ENCODE data around the gene PLXNA1.

The PLXNA1 gene

DNA sequence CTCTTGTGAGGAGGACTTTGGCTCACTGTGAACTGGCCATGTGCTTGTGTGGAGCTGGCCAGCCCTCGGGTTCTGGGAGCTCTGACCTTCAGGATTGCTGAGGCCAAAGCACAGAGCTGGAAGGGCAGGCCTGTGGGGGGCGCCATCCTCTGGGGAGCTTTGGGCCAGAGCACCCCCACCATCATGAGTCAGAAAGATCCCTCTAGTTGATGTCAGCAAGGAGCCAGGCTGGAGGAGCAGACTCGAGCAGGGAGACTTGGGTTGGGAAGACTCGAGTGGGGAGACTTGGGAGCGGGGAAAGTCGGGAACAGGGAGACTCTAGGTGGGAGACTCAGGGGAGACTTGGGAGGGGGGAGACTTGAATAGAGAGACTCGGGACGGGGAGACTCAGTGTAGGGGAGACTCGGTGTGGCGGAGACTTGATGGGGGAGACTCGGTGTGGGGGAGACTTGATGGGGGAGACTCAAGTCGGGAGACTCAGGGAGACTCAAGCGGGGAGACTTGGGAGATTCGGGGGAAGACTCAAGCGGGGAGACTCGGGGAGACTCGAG is 37.7 kb upstream of the PLXNA1 start:
- Histone ChIP-seq H2AFZ (no peak overlapping the region), H3K4me1 (no peaks in the 10 kb centered on the region), H3K27ac (no peak overlapping the region), H3K36me3 (ENCODE audit: control insufficient read depth, insufficient read depth, low read length) (no peaks in the 10 kb centered on the region), H3K79me2 (no peaks in the 10 kb centered on the region), H3K4me3 (ENCODE audit: low read depth, low read length) (no peak overlapping the region), H3K27me3 (ENCODE audit: control insufficient read depth, insufficient read depth, low read length) (no peaks in the 10 kb centered on the region), H3K9me3 (ENCODE audit: control insufficient read depth, low read length) (no peaks in the 10 kb centered on the region), H3K9ac (no peak overlapping the region), H3K4me2 (ENCODE audit: low read length) (no peak overlapping the region)
- TF ChIP-seq, protein P1, sequence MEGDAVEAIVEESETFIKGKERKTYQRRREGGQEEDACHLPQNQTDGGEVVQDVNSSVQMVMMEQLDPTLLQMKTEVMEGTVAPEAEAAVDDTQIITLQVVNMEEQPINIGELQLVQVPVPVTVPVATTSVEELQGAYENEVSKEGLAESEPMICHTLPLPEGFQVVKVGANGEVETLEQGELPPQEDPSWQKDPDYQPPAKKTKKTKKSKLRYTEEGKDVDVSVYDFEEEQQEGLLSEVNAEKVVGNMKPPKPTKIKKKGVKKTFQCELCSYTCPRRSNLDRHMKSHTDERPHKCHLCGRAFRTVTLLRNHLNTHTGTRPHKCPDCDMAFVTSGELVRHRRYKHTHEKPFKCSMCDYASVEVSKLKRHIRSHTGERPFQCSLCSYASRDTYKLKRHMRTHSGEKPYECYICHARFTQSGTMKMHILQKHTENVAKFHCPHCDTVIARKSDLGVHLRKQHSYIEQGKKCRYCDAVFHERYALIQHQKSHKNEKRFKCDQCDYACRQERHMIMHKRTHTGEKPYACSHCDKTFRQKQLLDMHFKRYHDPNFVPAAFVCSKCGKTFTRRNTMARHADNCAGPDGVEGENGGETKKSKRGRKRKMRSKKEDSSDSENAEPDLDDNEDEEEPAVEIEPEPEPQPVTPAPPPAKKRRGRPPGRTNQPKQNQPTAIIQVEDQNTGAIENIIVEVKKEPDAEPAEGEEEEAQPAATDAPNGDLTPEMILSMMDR (IDR thresholded peaks at IDR 0.05): no peak

DNA sequence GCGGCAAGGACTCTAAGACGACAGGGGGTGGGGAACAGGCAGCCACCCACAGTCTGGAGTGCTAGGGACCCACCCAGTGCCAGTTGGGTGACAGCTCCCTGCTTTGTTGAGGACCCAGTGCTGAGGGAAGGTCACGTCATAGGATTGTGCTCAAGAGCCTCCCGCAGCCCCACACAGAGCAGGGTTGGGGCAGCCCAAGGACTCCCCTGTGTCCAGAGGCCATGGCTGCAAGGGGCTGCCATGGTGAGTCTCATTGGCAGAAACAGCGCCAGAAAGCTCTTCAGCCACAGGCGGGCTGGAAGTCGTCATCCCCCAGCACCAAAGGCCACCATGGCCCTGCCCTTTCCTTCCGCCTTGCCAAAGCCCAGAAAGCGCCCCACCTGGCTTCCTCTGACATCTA is 37.0 kb upstream of the PLXNA1 start:
- Histone ChIP-seq H3K27ac (no peak overlapping the region), H3K9me3 (ENCODE audit: control insufficient read depth, low read length) (no peaks in the 10 kb centered on the region), H3K4me2 (ENCODE audit: low read length) (no peak overlapping the region), H3K4me1 (no peaks in the 10 kb centered on the region), H3K36me3 (ENCODE audit: control insufficient read depth, insufficient read depth, low read length) (no peaks in the 10 kb centered on the region), H3K4me3 (ENCODE audit: low read depth, low read length) (no peak overlapping the region), H2AFZ (no peak overlapping the region), H3K27me3 (ENCODE audit: control insufficient read depth, insufficient read depth, low read length) (no peaks in the 10 kb centered on the region), H3K9ac (no peak overlapping the region), H3K79me2 (no peaks in the 10 kb centered on the region)
- TF ChIP-seq, protein P1 (IDR thresholded peaks at IDR 0.05): no peak

DNA sequence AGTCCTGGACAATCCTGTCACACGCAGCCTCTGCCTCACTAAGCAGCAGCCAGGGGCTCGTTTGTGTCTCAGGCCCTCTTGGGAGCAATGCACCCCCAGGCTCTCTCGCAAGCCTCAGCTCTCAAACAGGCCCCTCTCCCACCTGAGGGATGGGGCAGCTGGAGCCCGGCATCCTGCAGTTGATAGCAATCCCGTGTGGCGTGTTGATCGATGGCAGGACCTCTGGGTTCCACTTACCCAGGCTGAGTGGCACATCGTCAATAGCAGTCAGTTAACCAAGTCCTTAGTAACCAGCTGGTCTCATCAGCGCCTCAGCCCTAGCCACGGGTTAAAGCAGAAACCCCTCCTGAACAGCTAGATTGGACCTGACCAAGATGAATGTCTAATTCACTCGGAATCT is 36.5 kb upstream of the PLXNA1 start:
- H3K27ac ChIP-seq: no peak overlapping the region
- no peak overlapping the region for H3K4me3 ChIP-seq (ENCODE audit: low read depth, low read length)
- no peak overlapping the region for H2AFZ ChIP-seq
- no peak overlapping the region for H3K9ac ChIP-seq
- H3K4me2 ChIP-seq (ENCODE audit: low read length): no peak overlapping the region
- no peaks in the 10 kb centered on the region for H3K79me2 ChIP-seq
- H3K27me3 ChIP-seq (ENCODE audit: control insufficient read depth, insufficient read depth, low read length): no peaks in the 10 kb centered on the region
- no peaks in the 10 kb centered on the region for H3K36me3 ChIP-seq (ENCODE audit: control insufficient read depth, insufficient read depth, low read length)
- no peaks in the 10 kb centered on the region for H3K9me3 ChIP-seq (ENCODE audit: control insufficient read depth, low read length)
- no peaks in the 10 kb centered on the region for H3K4me1 ChIP-seq
- TF ChIP-seq, protein P1 (IDR thresholded peaks at IDR 0.05): no peak

DNA sequence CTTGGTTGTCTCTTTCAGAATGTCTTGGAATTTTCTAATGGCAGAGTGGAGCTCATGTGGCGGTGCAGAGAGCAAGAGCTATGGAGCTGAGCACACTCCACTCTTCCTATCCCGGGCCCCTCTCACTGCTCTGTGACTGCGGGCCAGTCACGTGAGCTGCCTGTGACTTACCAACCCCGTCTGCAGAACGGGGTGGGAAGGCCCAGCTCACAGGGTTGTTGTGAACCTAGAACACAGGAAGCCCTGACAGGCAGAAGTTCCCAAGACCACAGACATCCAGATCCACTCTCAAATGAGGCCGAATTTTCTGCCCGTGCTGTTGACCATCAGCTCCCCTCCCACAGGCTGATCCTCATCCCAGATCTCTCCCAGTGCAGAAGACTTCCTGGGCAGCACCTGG is 35.5 kb upstream of the PLXNA1 start:
- H3K9me3 ChIP-seq (ENCODE audit: control insufficient read depth, low read length): no peaks in the 10 kb centered on the region
- no peaks in the 10 kb centered on the region for H3K27me3 ChIP-seq (ENCODE audit: control insufficient read depth, insufficient read depth, low read length)
- H3K4me1 ChIP-seq: no peaks in the 10 kb centered on the region
- TF ChIP-seq, protein P1 (IDR thresholded peaks at IDR 0.05): no peak
- no peak overlapping the region for H3K27ac ChIP-seq
- no peak overlapping the region for H3K9ac ChIP-seq
- H2AFZ ChIP-seq: no peak overlapping the region
- H3K36me3 ChIP-seq (ENCODE audit: control insufficient read depth, insufficient read depth, low read length): no peaks in the 10 kb centered on the region
- H3K79me2 ChIP-seq: no peaks in the 10 kb centered on the region
- no peak overlapping the region for H3K4me2 ChIP-seq (ENCODE audit: low read length)
- H3K4me3 ChIP-seq (ENCODE audit: low read depth, low read length): no peak overlapping the region

DNA sequence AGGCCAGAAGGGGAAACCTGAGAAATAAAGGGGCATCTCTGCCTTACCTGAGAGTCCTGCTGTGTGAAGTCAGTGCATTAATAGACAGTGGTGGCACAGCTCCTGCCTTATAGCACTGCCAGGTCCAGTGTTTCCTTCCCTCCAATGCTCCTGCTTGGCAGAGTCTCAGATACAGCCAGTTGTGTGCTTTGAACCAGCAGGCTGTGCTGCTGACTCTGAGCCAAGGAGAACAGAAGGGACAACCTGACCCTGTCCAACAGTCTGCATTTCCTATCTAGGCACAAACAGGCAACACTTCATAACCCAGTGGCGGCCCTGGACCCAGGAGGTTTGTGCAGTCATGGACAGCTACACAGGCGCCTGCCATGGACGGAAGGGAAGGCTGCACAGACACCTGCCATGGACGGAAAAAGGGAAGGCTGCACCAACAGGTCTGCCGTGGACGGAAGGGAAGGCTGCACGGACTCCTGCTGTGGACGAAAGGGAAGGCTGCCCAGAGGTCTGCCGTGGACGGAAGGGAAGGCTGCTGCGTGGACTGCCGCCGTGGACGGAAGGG is 33.9 kb upstream of the PLXNA1 start:
- H3K4me2 ChIP-seq (ENCODE audit: low read length): no peak overlapping the region
- no peaks in the 10 kb centered on the region for H3K9me3 ChIP-seq (ENCODE audit: control insufficient read depth, low read length)
- TF ChIP-seq, protein P1 (IDR thresholded peaks at IDR 0.05): no peak
- H3K4me1 ChIP-seq: no peaks in the 10 kb centered on the region
- H3K4me3 ChIP-seq (ENCODE audit: low read depth, low read length): no peak overlapping the region
- no peaks in the 10 kb centered on the region for H3K27me3 ChIP-seq (ENCODE audit: control insufficient read depth, insufficient read depth, low read length)
- no peak overlapping the region for H3K9ac ChIP-seq
- no peaks in the 10 kb centered on the region for H3K36me3 ChIP-seq (ENCODE audit: control insufficient read depth, insufficient read depth, low read length)
- no peaks in the 10 kb centered on the region for H3K79me2 ChIP-seq
- H2AFZ ChIP-seq: no peak overlapping the region
- no peak overlapping the region for H3K27ac ChIP-seq
